GM23338 (cell line): ENCODE results near the gene KIF6.

ENCODE experiments used
- CREB1 ChIP-seq: fragments of 250-450 bp; sonication (Bioruptor Pico); IDR thresholded peaks from 2 replicates; pipeline ENCODE4 v1.5.0; 2020; ENCODE audit warnings: low read depth, mild to moderate bottlenecking, moderate library complexity
- CTCF ChIP-seq, 2 experiments: fragments of 200-600 bp in 1 of 2; sonication (generic) in 1 of 2; conservative IDR thresholded peaks; 2 replicates each; pipeline versions ENCODE4 v1.5.1 to v1.6.1; 2016 to 2017; ENCODE audit warnings: antibody characterized with exemption in 2 of 2, low read depth in 2 of 2, mild to moderate bottlenecking in 2 of 2, moderate library complexity in 1 of 2
- EZH2 ChIP-seq: fragments of 200-600 bp; sonication (generic); IDR thresholded peaks from one replicate; pipeline ENCODE4 v1.8.0; 2017; ENCODE audit warnings: antibody characterized with exemption, mild to moderate bottlenecking, low read depth; ENCODE audit not compliant: unreplicated experiment
- EZH2phosphoT487 ChIP-seq: fragments of 200-600 bp; sonication (generic); IDR thresholded peaks from one replicate; pipeline ENCODE4 v1.8.1; 2018; ENCODE audit warnings: antibody characterized with exemption; ENCODE audit not compliant: unreplicated experiment
- JUNB ChIP-seq: IDR thresholded peaks from one replicate; pipeline ENCODE4 v1.6.1; 2016; ENCODE audit warnings: antibody characterized with exemption; ENCODE audit not compliant: unreplicated experiment
- POLR2AphosphoS5 ChIP-seq: IDR thresholded peaks from 2 replicates; pipeline ENCODE4 v1.6.1; 2016; ENCODE audit warnings: antibody characterized with exemption, low read depth
- STAT1 ChIP-seq: IDR thresholded peaks from one replicate; pipeline ENCODE4 v1.6.1; 2016; ENCODE audit warnings: antibody characterized with exemption; ENCODE audit not compliant: unreplicated experiment
- ZNF331 ChIP-seq: fragments of 250-450 bp; sonication (Bioruptor Pico); IDR thresholded peaks from 2 replicates; pipeline ENCODE4 v1.5.0; 2020; ENCODE audit warnings: low read depth, mild to moderate bottlenecking, moderate library complexity
- TF ChIP-seq, protein P1 (sequence below): IDR thresholded peaks from one replicate; pipeline ENCODE4 v1.6.1; 2018; ENCODE audit warnings: antibody characterized with exemption; ENCODE audit not compliant: unreplicated experiment

DNA sequence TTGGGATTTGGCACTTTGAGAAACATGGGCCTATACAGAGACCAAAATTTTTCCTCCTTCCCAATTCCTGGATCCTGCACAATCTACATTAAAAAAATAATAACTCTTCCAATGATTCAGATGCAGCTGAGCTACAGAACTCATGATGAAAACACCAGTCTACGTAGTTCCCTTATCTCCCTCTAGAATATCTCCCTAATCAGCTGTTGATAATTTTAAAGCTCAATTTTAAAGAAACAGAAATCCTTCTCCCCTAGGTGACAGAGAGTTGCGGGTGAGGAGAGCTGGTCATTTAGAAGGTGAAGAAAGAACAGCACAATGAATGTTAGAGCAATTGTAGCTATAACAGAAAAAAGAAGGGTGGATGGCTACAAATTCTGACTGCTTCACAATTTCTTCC lies 227.1 kb downstream of the KIF6 start:
- TF ChIP-seq CTCF (conservative IDR thresholded peaks at IDR 0.05; ENCODE audit: low read depth in 2 of 2) (no peak), EZH2 (no peak), POLR2AphosphoS5 (no peak), STAT1 (no peak), ZNF331 (no peak), CREB1 (CRISPR knock-in tag) (no peak), JUNB (no peak), EZH2phosphoT487 (no peak)
- TF ChIP-seq, protein P1, sequence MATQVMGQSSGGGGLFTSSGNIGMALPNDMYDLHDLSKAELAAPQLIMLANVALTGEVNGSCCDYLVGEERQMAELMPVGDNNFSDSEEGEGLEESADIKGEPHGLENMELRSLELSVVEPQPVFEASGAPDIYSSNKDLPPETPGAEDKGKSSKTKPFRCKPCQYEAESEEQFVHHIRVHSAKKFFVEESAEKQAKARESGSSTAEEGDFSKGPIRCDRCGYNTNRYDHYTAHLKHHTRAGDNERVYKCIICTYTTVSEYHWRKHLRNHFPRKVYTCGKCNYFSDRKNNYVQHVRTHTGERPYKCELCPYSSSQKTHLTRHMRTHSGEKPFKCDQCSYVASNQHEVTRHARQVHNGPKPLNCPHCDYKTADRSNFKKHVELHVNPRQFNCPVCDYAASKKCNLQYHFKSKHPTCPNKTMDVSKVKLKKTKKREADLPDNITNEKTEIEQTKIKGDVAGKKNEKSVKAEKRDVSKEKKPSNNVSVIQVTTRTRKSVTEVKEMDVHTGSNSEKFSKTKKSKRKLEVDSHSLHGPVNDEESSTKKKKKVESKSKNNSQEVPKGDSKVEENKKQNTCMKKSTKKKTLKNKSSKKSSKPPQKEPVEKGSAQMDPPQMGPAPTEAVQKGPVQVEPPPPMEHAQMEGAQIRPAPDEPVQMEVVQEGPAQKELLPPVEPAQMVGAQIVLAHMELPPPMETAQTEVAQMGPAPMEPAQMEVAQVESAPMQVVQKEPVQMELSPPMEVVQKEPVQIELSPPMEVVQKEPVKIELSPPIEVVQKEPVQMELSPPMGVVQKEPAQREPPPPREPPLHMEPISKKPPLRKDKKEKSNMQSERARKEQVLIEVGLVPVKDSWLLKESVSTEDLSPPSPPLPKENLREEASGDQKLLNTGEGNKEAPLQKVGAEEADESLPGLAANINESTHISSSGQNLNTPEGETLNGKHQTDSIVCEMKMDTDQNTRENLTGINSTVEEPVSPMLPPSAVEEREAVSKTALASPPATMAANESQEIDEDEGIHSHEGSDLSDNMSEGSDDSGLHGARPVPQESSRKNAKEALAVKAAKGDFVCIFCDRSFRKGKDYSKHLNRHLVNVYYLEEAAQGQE, result no peak
